Measurements from ENCODE around the gene C4orf33.

Gene C4orf33

GRCh38 chr4:129077326-129077725 lies 18.6 kb upstream of the C4orf33 start:
- no peak overlapping the region for H3K4me3 Mint-ChIP-seq
- peaks cover 59% of the 10 kb centered on the region for H3K9me3 Mint-ChIP-seq
- H3K36me3 Mint-ChIP-seq (ENCODE audit: low read depth), result peaks cover 86% of the 10 kb centered on the region
- no peaks in the 10 kb centered on the region for H3K27me3 Mint-ChIP-seq (ENCODE audit: low read depth)
- H3K27ac Mint-ChIP-seq, result no peak overlapping the region
- TF ChIP-seq CTCF (IDR thresholded peaks at IDR 0.05; ENCODE audit: unreplicated experiment in 3 of 3), result no peak
- no peaks in the 10 kb centered on the region for H3K4me1 Mint-ChIP-seq

GRCh38 chr4:129080129-129080528 lies 15.8 kb upstream of the C4orf33 start:
- Mint-ChIP-seq H3K27ac (no peak overlapping the region), H3K27me3 (ENCODE audit: low read depth) (no peaks in the 10 kb centered on the region), H3K9me3 (peaks cover 50% of the 10 kb centered on the region), H3K4me1 (no peaks in the 10 kb centered on the region), H3K4me3 (no peak overlapping the region), H3K36me3 (ENCODE audit: low read depth) (peaks cover 86% of the 10 kb centered on the region)
- no peak for TF ChIP-seq CTCF (IDR thresholded peaks at IDR 0.05; ENCODE audit: unreplicated experiment in 3 of 3)

- TF ChIP-seq CTCF (IDR thresholded peaks at IDR 0.05; ENCODE audit: unreplicated experiment in 3 of 3), result no peak
- Mint-ChIP-seq H3K4me1 (no peaks in the 10 kb centered on the region), H3K9me3 (peaks cover 48% of the 10 kb centered on the region)
Measured at GRCh38 chr4:129082302-129082701, 13.7 kb upstream of the C4orf33 start.

GRCh38 chr4:129085472-129085871 lies 10.5 kb upstream of the C4orf33 start:
- Mint-ChIP-seq H3K4me3 (no peak overlapping the region), H3K36me3 (ENCODE audit: low read depth) (peaks cover 73% of the 10 kb centered on the region), H3K9me3 (peaks cover 33% of the 10 kb centered on the region), H3K27ac (no peak overlapping the region), H3K4me1 (no peaks in the 10 kb centered on the region), H3K27me3 (ENCODE audit: low read depth) (no peaks in the 10 kb centered on the region)
- TF ChIP-seq CTCF (IDR thresholded peaks at IDR 0.05; ENCODE audit: unreplicated experiment in 3 of 3), result no peak

More at GRCh38 chr4:129082302-129082701, 13.7 kb upstream of the C4orf33 start:
- Mint-ChIP-seq H3K27me3 (ENCODE audit: low read depth) (no peaks in the 10 kb centered on the region), H3K36me3 (ENCODE audit: low read depth) (peaks cover 87% of the 10 kb centered on the region), H3K27ac (no peak overlapping the region), H3K4me3 (no peak overlapping the region)

- no peak for TF ChIP-seq CTCF (IDR thresholded peaks at IDR 0.05; ENCODE audit: unreplicated experiment in 3 of 3)
Measured at GRCh38 chr4:129087516-129087915, 8.4 kb upstream of the C4orf33 start.

GRCh38 chr4:129092631-129093190 lies 3.2 kb upstream of the C4orf33 start:
- H3K4me1 Mint-ChIP-seq, result peaks cover 13% of the 10 kb centered on the region
- no peak overlapping the region for H3K27ac Mint-ChIP-seq
- H3K36me3 Mint-ChIP-seq (ENCODE audit: low read depth), result peaks cover 14% of the 10 kb centered on the region
- no peak overlapping the region for H3K4me3 Mint-ChIP-seq
- H3K27me3 Mint-ChIP-seq (ENCODE audit: low read depth), result no peaks in the 10 kb centered on the region
- no peak for TF ChIP-seq CTCF (IDR thresholded peaks at IDR 0.05; ENCODE audit: unreplicated experiment in 3 of 3)
- H3K9me3 Mint-ChIP-seq, result no peaks in the 10 kb centered on the region

More at GRCh38 chr4:129087516-129087915, 8.4 kb upstream of the C4orf33 start:
- Mint-ChIP-seq H3K4me3 (no peak overlapping the region), H3K36me3 (ENCODE audit: low read depth) (peaks cover 53% of the 10 kb centered on the region), H3K27ac (no peak overlapping the region), H3K4me1 (no peaks in the 10 kb centered on the region), H3K9me3 (peaks cover 23% of the 10 kb centered on the region), H3K27me3 (ENCODE audit: low read depth) (no peaks in the 10 kb centered on the region)
